Transverse colon (tissue), 3 donors: ENCODE data around the gene FAM149A.

Experiments
- POLR2A ChIP-seq: fragments of 450-650 bp; IDR thresholded peaks from one replicate; pipeline ENCODE4 v1.6.1; 2016; ENCODE audit warnings: antibody characterized with exemption, mild to moderate bottlenecking, moderate library complexity
- TF ChIP-seq, protein P1 (sequence below), 5 experiments: fragments of 200-600 bp in 3 of 5; fragments of 450-650 bp in 2 of 5; sonication (generic) in 3 of 5; IDR thresholded peaks; 1 replicate in 2 of 5; 2 replicates in 3 of 5; pipeline ENCODE4 v1.5.1; 2016 to 2017; ENCODE audit warnings: antibody characterized with exemption in 5 of 5, inconsistent platforms in 3 of 5, mild to moderate bottlenecking in 2 of 5, moderate library complexity in 1 of 5

DNA sequence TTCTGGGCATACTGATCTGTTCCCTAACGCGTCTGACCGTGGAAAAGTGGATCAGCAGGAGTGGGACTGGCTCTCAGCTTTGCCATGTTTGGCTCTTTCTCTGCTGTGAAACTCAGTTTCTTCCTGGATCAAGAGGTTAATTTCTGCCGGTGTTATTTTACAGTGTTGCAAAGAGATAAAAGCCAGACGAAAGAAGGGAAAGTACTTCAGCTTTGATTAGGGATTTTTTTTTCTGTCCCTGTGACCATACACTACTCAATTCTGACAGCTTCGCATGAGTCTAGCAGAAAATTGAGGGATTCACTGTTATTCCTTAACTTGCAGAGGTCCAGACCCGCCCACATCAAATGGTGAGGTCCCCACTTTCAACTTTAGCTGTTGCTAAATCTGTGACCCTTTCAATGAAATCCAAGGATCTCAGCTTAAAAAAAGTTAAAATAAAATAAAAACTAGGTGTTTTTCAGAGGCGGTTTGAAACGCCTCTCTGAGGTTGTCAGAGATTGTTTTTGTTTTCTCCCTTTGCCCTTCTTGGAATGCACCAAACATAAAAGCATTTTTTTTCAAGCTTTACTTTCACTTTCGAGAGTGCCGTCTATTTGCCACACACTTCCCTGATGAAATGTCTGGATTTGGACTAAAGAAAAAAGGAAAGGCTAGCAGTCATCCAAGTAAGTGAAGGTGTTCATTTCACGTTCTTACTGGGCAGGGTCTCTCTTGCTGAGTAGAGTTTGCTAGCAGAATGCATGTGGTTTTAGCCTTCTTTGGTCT, 35.7 kb upstream of the FAM149A start, which contains the start of gene TLR3:
- TF ChIP-seq, protein P1, sequence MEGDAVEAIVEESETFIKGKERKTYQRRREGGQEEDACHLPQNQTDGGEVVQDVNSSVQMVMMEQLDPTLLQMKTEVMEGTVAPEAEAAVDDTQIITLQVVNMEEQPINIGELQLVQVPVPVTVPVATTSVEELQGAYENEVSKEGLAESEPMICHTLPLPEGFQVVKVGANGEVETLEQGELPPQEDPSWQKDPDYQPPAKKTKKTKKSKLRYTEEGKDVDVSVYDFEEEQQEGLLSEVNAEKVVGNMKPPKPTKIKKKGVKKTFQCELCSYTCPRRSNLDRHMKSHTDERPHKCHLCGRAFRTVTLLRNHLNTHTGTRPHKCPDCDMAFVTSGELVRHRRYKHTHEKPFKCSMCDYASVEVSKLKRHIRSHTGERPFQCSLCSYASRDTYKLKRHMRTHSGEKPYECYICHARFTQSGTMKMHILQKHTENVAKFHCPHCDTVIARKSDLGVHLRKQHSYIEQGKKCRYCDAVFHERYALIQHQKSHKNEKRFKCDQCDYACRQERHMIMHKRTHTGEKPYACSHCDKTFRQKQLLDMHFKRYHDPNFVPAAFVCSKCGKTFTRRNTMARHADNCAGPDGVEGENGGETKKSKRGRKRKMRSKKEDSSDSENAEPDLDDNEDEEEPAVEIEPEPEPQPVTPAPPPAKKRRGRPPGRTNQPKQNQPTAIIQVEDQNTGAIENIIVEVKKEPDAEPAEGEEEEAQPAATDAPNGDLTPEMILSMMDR (IDR thresholded peaks at IDR 0.05), result no peak
- no peak for TF ChIP-seq POLR2A
